PC-3 (cell line): ENCODE results near the gene BCAS3. TPM values are rescaled to one million over a fixed set of nuclear protein-coding genes. Genes with fewer than 3 reads are reported as not detected.

ENCODE experiments used
- ATAC-seq: fragments of 200-7000 bp; cut with Tn5 transposase; 2 replicates; pipeline ENCODE4 v1.9.1; 2020; ENCODE audit warnings: mild to moderate bottlenecking, moderate library complexity
- BruUV-seq: library from RNA; stranded (reverse); fragments of 400-500 nt; replicated peaks from 2 replicates; lab custom pipeline; 2021; lab: Mats Ljungman, UMichigan
- CTCF ChIA-PET: fragments of 300-600 bp; sonication (Branson Sonifier 250); formaldehyde crosslinking; loops from one replicate; lab custom pipeline; 2022; ENCODE audit warnings: antibody characterized with exemption; lab: Charles Lee
- POLR2A ChIA-PET: fragments of 300-600 bp; sonication (Branson Sonifier 250); formaldehyde crosslinking; loops from one replicate; lab custom pipeline; 2022; ENCODE audit warnings: antibody characterized with exemption; ENCODE audit not compliant: unreplicated experiment; lab: Charles Lee
- DNase-seq: peaks from one replicate; pipeline ENCODE4 v3.0.0-alpha.2; 2015
- H2AFZ ChIP-seq: fragments of 300-600 bp; sonication (generic); 2 replicates; pipeline ENCODE4 v1.6.0; 2016; ENCODE audit warnings: antibody characterized with exemption, low read length
- H3F3A ChIP-seq: fragments of 300-600 bp; sonication (generic); one replicate; pipeline ENCODE4 v1.6.0; 2017; ENCODE audit warnings: antibody characterized with exemption, low read length, control low read depth, mild to moderate bottlenecking; ENCODE audit not compliant: unreplicated experiment
- H3K27ac ChIP-seq: fragments of 300-600 bp; sonication (generic); 2 replicates; pipeline ENCODE4 v1.5.1; 2016; ENCODE audit warnings: mild to moderate bottlenecking, low read length
- H3K27me3 ChIP-seq: fragments of 300-600 bp; sonication (generic); 2 replicates; pipeline ENCODE4 v1.6.1; 2016; ENCODE audit warnings: low read length, mixed read lengths
- H3K36me3 ChIP-seq: fragments of 300-600 bp; sonication (generic); 2 replicates; pipeline ENCODE4 v1.6.1; 2016; ENCODE audit warnings: low read depth, mixed run types, low read length, mixed read lengths
- H3K4me1 ChIP-seq: fragments of 300-600 bp; sonication (generic); 2 replicates; pipeline ENCODE4 v1.5.1; 2016; ENCODE audit warnings: low read length; ENCODE audit not compliant: insufficient read depth
- H3K4me2 ChIP-seq: fragments of 300-600 bp; sonication (generic); 2 replicates; pipeline ENCODE4 v1.6.0; 2016; ENCODE audit warnings: low read length
- H3K4me3 ChIP-seq: fragments of 300-600 bp; sonication (generic); 2 replicates; pipeline ENCODE4 v1.5.1; 2016; ENCODE audit warnings: mild to moderate bottlenecking, low read length, mixed read lengths
- H3K79me2 ChIP-seq: fragments of 300-600 bp; sonication (generic); 2 replicates; pipeline ENCODE4 v1.6.1; 2017; ENCODE audit warnings: low read length, mixed read lengths
- H3K9ac ChIP-seq: fragments of 300-600 bp; sonication (generic); 2 replicates; pipeline ENCODE4 v1.6.0; 2016; ENCODE audit warnings: mild to moderate bottlenecking, low read length
- H3K9me2 ChIP-seq: fragments of 300-600 bp; sonication (generic); replicated peaks from 2 replicates; pipeline ENCODE4 v1.6.1; 2016; ENCODE audit warnings: mixed run types, low read length, mixed read lengths
- H3K9me3 ChIP-seq: fragments of 300-600 bp; sonication (generic); 2 replicates; pipeline ENCODE4 v1.6.1; 2016; ENCODE audit warnings: low read length, mixed read lengths
- H4K20me1 ChIP-seq: fragments of 300-600 bp; sonication (generic); 2 replicates; pipeline ENCODE4 v1.6.1; 2016; ENCODE audit warnings: low read length, mixed read lengths
- EZH2 ChIP-seq: fragments of 300-600 bp; sonication (generic); IDR thresholded peaks from one replicate; pipeline ENCODE4 v1.6.1; 2017; ENCODE audit warnings: antibody characterized with exemption, mild to moderate bottlenecking, low read length; ENCODE audit not compliant: unreplicated experiment
- EZH2phosphoT487 ChIP-seq: fragments of 300-600 bp; sonication (generic); IDR thresholded peaks from 2 replicates; pipeline ENCODE4 v1.6.1; 2018; ENCODE audit warnings: mild to moderate bottlenecking, antibody characterized with exemption, low read length, borderline replicate concordance
- intact Hi-C: fragments of 100-400 bp; cut with micrococcal nuclease; formaldehyde crosslinking; loops from 2 replicates; pipeline ENCODE4 v1.9.0; 2023
- total RNA-seq: library from RNA; depleted of rRNA; stranded (reverse); fragments of >200 nt; gene quantifications from 2 replicates; pipeline ENCODE4 v1.2.3, GENCODE V29; 2014
- TF ChIP-seq, protein P1 (sequence below): fragments of 300-600 bp; sonication (generic); conservative IDR thresholded peaks from 2 replicates; pipeline ENCODE4 v1.5.1; 2017; ENCODE audit warnings: antibody characterized with exemption, low read depth, mild to moderate bottlenecking, low read length

The BCAS3 gene
- total RNA-seq, 1 experiment from 2014 or later, result 25.9 TPM

DNA sequence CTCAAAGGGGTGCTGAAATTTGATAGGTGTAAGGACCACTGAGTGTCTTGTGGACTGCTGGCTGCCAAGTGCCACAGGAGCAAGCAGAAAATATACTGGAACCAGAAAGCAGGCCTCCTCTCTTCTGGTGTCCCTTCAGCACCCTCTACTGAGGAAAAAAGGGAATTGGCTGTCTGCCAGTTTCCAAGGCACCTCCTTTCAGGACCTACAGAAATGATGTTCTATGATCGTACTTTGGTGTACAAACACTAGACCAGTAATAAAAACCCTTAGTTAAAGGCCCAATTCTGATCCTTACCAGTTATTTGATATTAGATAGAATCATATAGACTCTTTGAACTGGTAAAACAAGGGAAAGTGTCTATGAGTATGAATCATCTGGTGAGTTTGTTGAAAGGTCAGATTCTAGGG, 35.8 kb upstream of the BCAS3 start:
- DNase-seq (peak; percentile 93), ATAC-seq (peak; percentile 80)
- ChIA-PET CTCF (interaction anchor here (0.6 kb wide), 1 partner anchor 42 kb away, joined by 3 read pairs; the partner anchor contains the start of gene PPM1D), POLR2A (no interaction called here)
- intact Hi-C loops, result no loop called here
- BruUV-seq, result no TSS peak
- Histone ChIP-seq H3K27ac (peak overlapping the region; percentile 25), H3F3A (peaks cover 3% of the 10 kb centered on the region), H3K9me3 (no peaks in the 10 kb centered on the region), H3K4me2 (peak overlapping the region; percentile 18; the same call in 1 of the 2 replicates), H4K20me1 (peaks cover 5% of the 10 kb centered on the region; the same call in 1 of the 2 replicates), H2AFZ (no peak overlapping the region), H3K4me1 (peaks cover 13% of the 10 kb centered on the region), H3K79me2 (peaks cover 19% of the 10 kb centered on the region; the same call in 1 of the 2 replicates), H3K36me3 (no peaks in the 10 kb centered on the region), H3K27me3 (no peaks in the 10 kb centered on the region), H3K4me3 (no peak overlapping the region), H3K9me2 (no peaks in the 10 kb centered on the region), H3K9ac (no peak overlapping the region)
- TF ChIP-seq EZH2 (no peak), EZH2phosphoT487 (no peak)
- TF ChIP-seq, protein P1, sequence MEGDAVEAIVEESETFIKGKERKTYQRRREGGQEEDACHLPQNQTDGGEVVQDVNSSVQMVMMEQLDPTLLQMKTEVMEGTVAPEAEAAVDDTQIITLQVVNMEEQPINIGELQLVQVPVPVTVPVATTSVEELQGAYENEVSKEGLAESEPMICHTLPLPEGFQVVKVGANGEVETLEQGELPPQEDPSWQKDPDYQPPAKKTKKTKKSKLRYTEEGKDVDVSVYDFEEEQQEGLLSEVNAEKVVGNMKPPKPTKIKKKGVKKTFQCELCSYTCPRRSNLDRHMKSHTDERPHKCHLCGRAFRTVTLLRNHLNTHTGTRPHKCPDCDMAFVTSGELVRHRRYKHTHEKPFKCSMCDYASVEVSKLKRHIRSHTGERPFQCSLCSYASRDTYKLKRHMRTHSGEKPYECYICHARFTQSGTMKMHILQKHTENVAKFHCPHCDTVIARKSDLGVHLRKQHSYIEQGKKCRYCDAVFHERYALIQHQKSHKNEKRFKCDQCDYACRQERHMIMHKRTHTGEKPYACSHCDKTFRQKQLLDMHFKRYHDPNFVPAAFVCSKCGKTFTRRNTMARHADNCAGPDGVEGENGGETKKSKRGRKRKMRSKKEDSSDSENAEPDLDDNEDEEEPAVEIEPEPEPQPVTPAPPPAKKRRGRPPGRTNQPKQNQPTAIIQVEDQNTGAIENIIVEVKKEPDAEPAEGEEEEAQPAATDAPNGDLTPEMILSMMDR, result peak; percentile 81

DNA sequence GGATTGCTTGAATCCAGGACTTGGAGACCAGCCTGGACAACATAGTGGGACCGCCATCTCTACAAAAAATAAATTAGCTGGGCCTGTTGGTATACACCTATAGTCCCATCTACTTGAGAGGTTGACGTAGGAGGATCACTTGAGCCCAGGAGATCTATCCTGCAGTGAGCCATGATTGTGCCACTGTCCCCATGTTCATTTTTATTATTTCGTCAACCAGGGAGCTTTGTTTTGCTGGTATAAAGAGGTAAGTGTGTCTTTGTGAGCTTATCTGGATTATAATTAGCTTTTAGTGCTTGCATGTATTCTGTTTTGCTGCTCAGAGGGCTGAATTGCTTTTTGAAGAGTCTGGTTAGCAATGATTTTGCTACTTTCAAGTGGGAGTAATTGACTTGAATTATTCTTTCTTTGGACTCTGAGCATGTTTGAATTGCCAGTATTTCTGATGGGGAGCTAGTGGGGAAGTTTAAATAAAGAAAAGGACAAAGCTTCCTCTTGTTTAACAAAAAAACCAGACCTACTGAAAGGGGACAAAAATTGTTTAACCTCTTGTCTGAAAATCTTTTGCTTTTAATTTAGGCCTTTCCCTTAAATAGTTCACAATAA, 31.6 kb upstream of the BCAS3 start:
- Histone ChIP-seq H3K27ac (no peak overlapping the region), H3K27me3 (no peaks in the 10 kb centered on the region), H3K9ac (no peak overlapping the region), H3K4me3 (no peak overlapping the region), H3K4me2 (no peak overlapping the region), H3K9me2 (no peaks in the 10 kb centered on the region), H3K9me3 (no peaks in the 10 kb centered on the region), H3K4me1 (peaks cover 13% of the 10 kb centered on the region), H3F3A (no peaks in the 10 kb centered on the region), H3K36me3 (0 out of 2 replicates have a peak, but pooled peaks cover 4% of the 10 kb centered on the region), H2AFZ (no peak overlapping the region), H3K79me2 (peaks cover 8% of the 10 kb centered on the region; the same call in 1 of the 2 replicates), H4K20me1 (peaks cover 1% of the 10 kb centered on the region; the same call in 1 of the 2 replicates)
- ChIA-PET POLR2A (no interaction called here), CTCF (interaction anchor here (1.3 kb wide), 1 partner anchor 69 kb away, joined by 5 read pairs; no protein-coding TSS in a partner anchor)
- no TSS peak for BruUV-seq
- no peak for DNase-seq
- intact Hi-C loops, result no loop called here
- no peak for ATAC-seq
- TF ChIP-seq EZH2 (no peak), EZH2phosphoT487 (no peak)
- TF ChIP-seq, protein P1, result no peak

DNA sequence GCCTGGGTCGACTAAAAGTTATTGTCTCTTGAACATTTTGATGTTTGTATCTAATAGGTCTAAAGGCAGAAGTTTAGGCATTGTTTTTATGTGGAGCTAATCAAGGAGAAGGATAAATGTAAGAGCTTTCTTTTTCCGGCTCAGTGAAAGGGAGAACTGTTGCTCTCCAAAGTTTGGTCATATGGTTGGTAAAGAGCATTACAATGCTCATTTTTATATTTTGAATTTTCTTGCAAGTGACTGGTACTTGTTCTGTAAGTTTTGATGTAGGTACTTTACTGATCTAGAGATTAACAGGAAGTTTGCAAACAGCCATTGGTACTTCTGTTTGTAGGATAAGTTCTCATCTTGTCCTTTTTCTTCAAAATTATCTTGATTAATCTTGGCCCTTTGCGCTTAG, 30.9 kb upstream of the BCAS3 start:
- Histone ChIP-seq H3K27ac (no peak overlapping the region), H3K4me1 (peaks cover 8% of the 10 kb centered on the region), H3K4me2 (no peak overlapping the region), H3K4me3 (no peak overlapping the region), H3K27me3 (no peaks in the 10 kb centered on the region), H3K36me3 (0 out of 2 replicates have a peak, but pooled peaks cover 4% of the 10 kb centered on the region), H4K20me1 (no peaks in the 10 kb centered on the region), H2AFZ (no peak overlapping the region), H3K79me2 (peaks cover 6% of the 10 kb centered on the region; the same call in 1 of the 2 replicates), H3K9me3 (no peaks in the 10 kb centered on the region), H3K9me2 (no peaks in the 10 kb centered on the region), H3K9ac (no peak overlapping the region), H3F3A (no peaks in the 10 kb centered on the region)
- no peak for ATAC-seq
- CTCF ChIA-PET, result interaction anchor here (0.7 to 1.3 kb wide), 2 partner anchors 70 to 408 kb away, joined by 3 to 5 read pairs; no protein-coding TSS in a partner anchor
- intact Hi-C loops, result no loop called here
- no peak for DNase-seq
- POLR2A ChIA-PET, result no interaction called here
- BruUV-seq, result no TSS peak
- TF ChIP-seq EZH2 (no peak), EZH2phosphoT487 (no peak)
- TF ChIP-seq, protein P1, result no peak
